B cell (primary cell): ENCODE results near the gene CFAP141. TPM values are rescaled to one million over a fixed set of nuclear protein-coding genes. Genes with fewer than 3 reads are reported as not detected.

Source experiments
- ATAC-seq: fragments of 200-7000 bp; cut with Tn5 transposase; one replicate; pipeline ENCODE4 v1.10.0; 2021; ENCODE audit warnings: low read depth, mild to moderate bottlenecking, moderate number of reproducible peaks, moderate library complexity
- CTCF ChIA-PET: fragments of 350-600 bp; sonication (Branson Sonifier 250); formaldehyde crosslinking; loops from one replicate; lab custom pipeline; 2021; ENCODE audit warnings: antibody characterized with exemption, inconsistent platforms; lab: Charles Lee
- POLR2A ChIA-PET: fragments of 350-600 bp; sonication (Branson Sonifier 250); formaldehyde crosslinking; loops from one replicate; lab custom pipeline; 2021; ENCODE audit warnings: antibody characterized with exemption; lab: Charles Lee
- DNase-seq: peaks from one replicate; pipeline ENCODE4 v3.0.0; 2013
- H2AFZ ChIP-seq: 2 replicates; pipeline ENCODE4 v1.6.1; 2012; ENCODE audit warnings: mild to moderate bottlenecking, low read depth, low read length; ENCODE audit not compliant: insufficient read depth, poor library complexity, severe bottlenecking
- H3K27ac ChIP-seq, 2 donors: 1 replicate in 1 of 2; 2 replicates in 1 of 2; pipeline ENCODE4 v1.5.1; 2012 to 2013; ENCODE audit warnings: low read length in 2 of 2, mild to moderate bottlenecking in 2 of 2, moderate library complexity in 1 of 2
- H3K27me3 ChIP-seq, 4 experiments: fragments of 200-600 bp in 1 of 4; sonication (generic) in 1 of 4; replicated peaks in 1 of 4; 1 replicate in 2 of 4; 2 replicates in 2 of 4; pipeline versions ENCODE4 v1.6.1 to v1.7.0; 2013 to 2016; ENCODE audit warnings: low read length in 3 of 4, mild to moderate bottlenecking in 2 of 4, mixed read lengths in 1 of 4, moderate library complexity in 1 of 4; ENCODE audit not compliant: insufficient read depth in 4 of 4, control insufficient read depth in 3 of 4; ENCODE audit errors: control extremely low read depth in 1 of 4
- H3K36me3 ChIP-seq, 2 experiments: replicated peaks in 1 of 2; 1 replicate in 1 of 2; 2 replicates in 1 of 2; pipeline versions ENCODE4 v1.6.1 to v1.7.1; 2013; ENCODE audit warnings: low read length in 1 of 2; ENCODE audit not compliant: insufficient read depth in 2 of 2, control insufficient read depth in 1 of 2; ENCODE audit errors: control extremely low read depth in 1 of 2, extremely low read depth in 1 of 2
- H3K4me1 ChIP-seq, 2 donors: fragments of 200-600 bp in 1 of 2; sonication (generic) in 1 of 2; 1 replicate in 1 of 2; 2 replicates in 1 of 2; pipeline versions ENCODE4 v1.5.1 to v1.6.1; 2013 to 2017; ENCODE audit warnings: low read length in 2 of 2; ENCODE audit not compliant: control insufficient read depth in 2 of 2, insufficient read depth in 2 of 2
- H3K4me2 ChIP-seq: replicated peaks from 2 replicates; pipeline ENCODE3; 2012; ENCODE audit warnings: mild to moderate bottlenecking, low read depth, low read length; ENCODE audit not compliant: poor library complexity, severe bottlenecking
- H3K4me3 ChIP-seq, 5 experiments: fragments of 200-600 bp in 1 of 5; sonication (generic) in 1 of 5; 1 replicate in 3 of 5; 2 replicates in 2 of 5; pipeline versions ENCODE4 v1.5.1 to v1.7.0; 2011 to 2016; ENCODE audit warnings: low read length in 4 of 5, mild to moderate bottlenecking in 4 of 5, low read depth in 2 of 5, control low read depth in 1 of 5, moderate library complexity in 1 of 5; ENCODE audit not compliant: insufficient read depth in 1 of 5; ENCODE audit errors: control extremely low read depth in 1 of 5, extremely low read depth in 1 of 5
- H3K79me2 ChIP-seq: fragments of 200-600 bp; sonication (generic); one replicate; pipeline ENCODE4 v1.6.0; 2016; ENCODE audit warnings: low read length; ENCODE audit not compliant: control insufficient read depth, insufficient read depth
- H3K9ac ChIP-seq: fragments of 200-600 bp; sonication (generic); 2 replicates; pipeline ENCODE4 v1.6.1; 2017; ENCODE audit warnings: mild to moderate bottlenecking, low read length, moderate library complexity
- H3K9me3 ChIP-seq, 3 donors: one replicate each; pipeline versions ENCODE4 v1.6.1 to v1.7.1; 2013; ENCODE audit warnings: low read length in 2 of 3; ENCODE audit not compliant: control insufficient read depth in 2 of 3, insufficient read depth in 1 of 3; ENCODE audit errors: control extremely low read depth in 1 of 3
- H4K20me1 ChIP-seq: 2 replicates; pipeline ENCODE4 v1.6.0; 2012; ENCODE audit warnings: mild to moderate bottlenecking, low read length; ENCODE audit not compliant: insufficient read depth, control insufficient read depth, poor library complexity, severe bottlenecking
- H3K27ac Mint-ChIP-seq: one replicate; pipeline ENCODE4 v1.8.0; 2021; ENCODE audit warnings: mixed read lengths
- H3K27me3 Mint-ChIP-seq: one replicate; pipeline ENCODE4 v1.8.0; 2021; ENCODE audit warnings: mixed read lengths
- H3K4me1 Mint-ChIP-seq: one replicate; pipeline ENCODE4 v1.8.0; 2021; ENCODE audit warnings: mixed read lengths
- H3K4me3 Mint-ChIP-seq: one replicate; pipeline ENCODE4 v1.8.0; 2021; ENCODE audit warnings: mixed read lengths
- H3K9me3 Mint-ChIP-seq: one replicate; pipeline ENCODE4 v1.8.0; 2022; ENCODE audit warnings: mixed read lengths; ENCODE audit not compliant: insufficient read depth
- EZH2 ChIP-seq: IDR thresholded peaks from 2 replicates; pipeline ENCODE4 v1.6.1; 2012; ENCODE audit warnings: borderline replicate concordance, low read depth, mild to moderate bottlenecking, moderate library complexity, low read length; ENCODE audit not compliant: insufficient read depth, poor library complexity, severe bottlenecking
- WGBS: methylation state at CpG from one replicate; pipeline ENCODE4 v1.1.5; 2013; ENCODE audit warnings: missing lambda C conversion rate; ENCODE audit not compliant: insufficient coverage; 5-methylcytosine and 5-hydroxymethylcytosine counted together
- intact Hi-C: fragments of 100-400 bp; cut with micrococcal nuclease; formaldehyde crosslinking; loops from one replicate; pipeline ENCODE4 v1.10.0; 2022
- polyA plus RNA-seq: library from polyadenylated mRNA; depleted of rRNA; stranded (reverse); fragments of >200 nt; gene quantifications from 2 replicates; pipeline ENCODE4 v1.2.3, GENCODE V29; 2012
- total RNA-seq, 2 donors: library from RNA; stranded (reverse); fragments of 120-200 nt in 1 of 2; gene quantifications; 1 replicate in 1 of 2; 2 replicates in 1 of 2; pipeline versions ENCODE4 v1.2.3 to v1.2.4, GENCODE V29; 2013 to 2022
- TF ChIP-seq, protein P1 (sequence below): fragments of 200-600 bp; IDR thresholded peaks from one replicate; pipeline ENCODE4 v1.8.0; 2022; ENCODE audit warnings: antibody characterized with exemption, mild to moderate bottlenecking

The CFAP141 gene
- total and polyA plus RNA-seq, 2 donors (not counting 1 experiment from before 2014, with no cell fraction given) = not detected

DNA sequence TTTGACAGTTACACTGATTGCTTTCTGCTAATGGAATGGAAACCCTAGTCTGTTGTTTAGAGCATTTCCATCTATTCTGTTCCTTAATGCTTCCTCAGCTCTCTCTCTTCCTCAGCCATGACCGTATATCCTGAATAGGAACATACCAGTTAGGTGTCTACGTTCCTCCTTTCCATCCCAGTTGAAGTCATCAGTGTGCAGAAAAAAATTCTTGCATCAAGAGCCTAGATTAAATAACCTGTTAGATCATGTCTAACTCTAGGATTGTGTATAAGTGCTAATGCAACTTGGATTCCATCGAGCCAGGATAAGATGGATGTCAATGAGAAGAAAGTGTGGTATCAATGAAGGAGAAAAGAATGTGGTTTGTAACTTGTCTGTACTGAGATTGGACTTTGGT, 33.4 kb upstream of the CFAP141 start:
- Histone ChIP-seq H3K36me3 (peaks cover 26 to 85% of the 10 kb centered on the region in 2 experiments), H3K9me3 (no peaks in the 10 kb centered on the region), H4K20me1 (peaks cover 34% of the 10 kb centered on the region), H3K4me2 (no peak overlapping the region), H3K27ac (no peak overlapping the region), H2AFZ (no peak overlapping the region), H3K9ac (no peak overlapping the region), H3K4me1 (no peaks in the 10 kb centered on the region), H3K27me3 (no peaks in the 10 kb centered on the region), H3K4me3 (no peak overlapping the region), H3K79me2 (peaks cover 44% of the 10 kb centered on the region)
- Mint-ChIP-seq H3K27ac (no peak overlapping the region), H3K4me3 (no peak overlapping the region), H3K27me3 (no peaks in the 10 kb centered on the region), H3K4me1 (peaks cover 7% of the 10 kb centered on the region), H3K9me3 (no peaks in the 10 kb centered on the region)
- 96% methylated on average over 3 of the region's 3 CpGs for WGBS
- DNase-seq = no peak
- no peak for ATAC-seq
- intact Hi-C loops = no loop called here
- ChIA-PET POLR2A (no interaction called here), CTCF (no interaction called here)
- no peak for TF ChIP-seq EZH2
- TF ChIP-seq, protein P1, sequence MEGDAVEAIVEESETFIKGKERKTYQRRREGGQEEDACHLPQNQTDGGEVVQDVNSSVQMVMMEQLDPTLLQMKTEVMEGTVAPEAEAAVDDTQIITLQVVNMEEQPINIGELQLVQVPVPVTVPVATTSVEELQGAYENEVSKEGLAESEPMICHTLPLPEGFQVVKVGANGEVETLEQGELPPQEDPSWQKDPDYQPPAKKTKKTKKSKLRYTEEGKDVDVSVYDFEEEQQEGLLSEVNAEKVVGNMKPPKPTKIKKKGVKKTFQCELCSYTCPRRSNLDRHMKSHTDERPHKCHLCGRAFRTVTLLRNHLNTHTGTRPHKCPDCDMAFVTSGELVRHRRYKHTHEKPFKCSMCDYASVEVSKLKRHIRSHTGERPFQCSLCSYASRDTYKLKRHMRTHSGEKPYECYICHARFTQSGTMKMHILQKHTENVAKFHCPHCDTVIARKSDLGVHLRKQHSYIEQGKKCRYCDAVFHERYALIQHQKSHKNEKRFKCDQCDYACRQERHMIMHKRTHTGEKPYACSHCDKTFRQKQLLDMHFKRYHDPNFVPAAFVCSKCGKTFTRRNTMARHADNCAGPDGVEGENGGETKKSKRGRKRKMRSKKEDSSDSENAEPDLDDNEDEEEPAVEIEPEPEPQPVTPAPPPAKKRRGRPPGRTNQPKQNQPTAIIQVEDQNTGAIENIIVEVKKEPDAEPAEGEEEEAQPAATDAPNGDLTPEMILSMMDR = no peak

DNA sequence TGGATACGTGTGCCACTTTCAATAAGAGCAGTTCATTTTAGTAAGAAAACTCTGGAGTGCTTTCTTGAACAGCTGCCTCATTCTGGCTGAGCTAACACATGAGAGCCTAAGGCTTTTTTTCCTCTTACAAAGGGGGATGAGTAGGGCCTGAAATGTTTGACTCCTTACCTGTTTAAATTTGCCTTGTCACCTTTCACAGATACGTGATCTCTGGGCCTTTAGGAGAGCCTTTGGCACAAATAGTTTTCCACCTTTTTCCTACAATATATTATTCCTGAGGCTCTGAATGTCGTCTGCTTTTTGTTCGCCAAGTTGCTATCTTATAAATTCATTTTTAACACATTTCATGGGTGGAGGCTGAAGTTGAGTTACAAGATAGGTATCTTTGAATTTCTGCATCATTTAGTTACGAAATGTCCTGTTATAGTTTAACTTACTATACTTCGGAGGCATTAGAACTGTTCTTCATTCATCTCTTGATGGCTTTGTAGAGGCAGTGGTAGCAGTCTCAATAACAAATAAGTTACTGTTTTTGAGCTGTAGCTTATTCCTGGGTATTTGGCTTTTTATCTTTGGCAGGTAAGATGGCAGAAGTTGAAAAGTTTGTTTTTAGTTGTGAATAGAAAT, 31.9 kb upstream of the CFAP141 start:
- Histone ChIP-seq H3K4me3 (no peak overlapping the region), H3K27ac (no peak overlapping the region), H2AFZ (no peak overlapping the region), H3K36me3 (peaks cover 18 to 81% of the 10 kb centered on the region in 2 experiments), H3K27me3 (no peaks in the 10 kb centered on the region), H3K4me1 (no peaks in the 10 kb centered on the region), H3K9me3 (no peaks in the 10 kb centered on the region), H3K9ac (no peak overlapping the region), H4K20me1 (peaks cover 37% of the 10 kb centered on the region), H3K4me2 (no peak overlapping the region), H3K79me2 (peaks cover 51% of the 10 kb centered on the region)
- Mint-ChIP-seq H3K4me3 (no peak overlapping the region), H3K4me1 (peaks cover 7% of the 10 kb centered on the region), H3K9me3 (no peaks in the 10 kb centered on the region), H3K27ac (no peak overlapping the region), H3K27me3 (no peaks in the 10 kb centered on the region)
- ATAC-seq (no peak), DNase-seq (no peak)
- POLR2A ChIA-PET = no interaction called here
- intact Hi-C loops = no loop called here
- no peak for TF ChIP-seq EZH2
- TF ChIP-seq, protein P1 = no peak
- CTCF ChIA-PET = interaction anchor here (0.9 kb wide), 1 partner anchor 472 kb away, joined by 3 read pairs; no protein-coding TSS in a partner anchor
- 100% methylated on average over 1 of the region's 6 CpGs for WGBS
